ENCODE data around the gene IL21. TPM values are rescaled to one million over a fixed set of nuclear protein-coding genes. Genes with fewer than 3 reads are reported as not detected.
A peak's percentile ranks its signal among the peaks of the same experiment; 100 is the strongest.
"Not testable (repeated sequence)": the region's sequence is repeated elsewhere in the genome, so short reads cannot be mapped to it uniquely, and the experiment has no call there.

Gene IL21
- total RNA-seq, 2 experiments from 2014 or later, result 0.08 to 0.14 TPM

- H3K36me3 ChIP-seq (ENCODE audit: insufficient read depth, low read length), result no peaks in the 10 kb centered on the region
- no peak overlapping the region for H3K4me3 ChIP-seq (ENCODE audit: low read length)
- no peaks in the 10 kb centered on the region for H3K27me3 ChIP-seq (ENCODE audit: control insufficient read depth in 1 of 2, insufficient read depth in 2 of 2, low read length in 2 of 2)
- ATAC-seq (ENCODE audit: poor library complexity) (no peak), DNase-seq (no peak)
- Mint-ChIP-seq H3K4me3 (no peak overlapping the region), H3K36me3 (ENCODE audit: low read depth) (no peaks in the 10 kb centered on the region), H3K9me3 (no peaks in the 10 kb centered on the region), H3K4me1 (ENCODE audit: low read depth) (peaks cover 44% of the 10 kb centered on the region), H3K27ac (peak overlapping the region; percentile 4), H3K27me3 (no peaks in the 10 kb centered on the region)
- H3K9me3 ChIP-seq (ENCODE audit: control insufficient read depth in 1 of 2, insufficient read depth in 1 of 2, low read length in 2 of 2), result no peaks in the 10 kb centered on the region
- intact Hi-C loops (cut with DNase I, micrococcal nuclease), result loop anchor here (2.0 to 10.0 kb wide), 6 partner anchors 158 to 626 kb away; partner anchors contain the start of genes BBS12 (in 1 of the 2), BLTP1 (in 1 of the 2), NUDT6 (in 1 of the 2) and TRPC3 (in 1 of the 2)
- H3K27ac ChIP-seq (ENCODE audit: low read depth in 1 of 2, low read length in 2 of 2), result no peak overlapping the region
- TF ChIP-seq CTCF (IDR thresholded peaks at IDR 0.05), result no peak
- CTCF ChIA-PET, result interaction anchor here (0.6 to 2.1 kb wide), 10 partner anchors 12 to 677 kb away, joined by 3 to 9 read pairs (median 4); no protein-coding TSS in a partner anchor
- POLR2A ChIA-PET, result interaction anchor here (0.6 to 2.6 kb wide), 4 partner anchors 35 to 140 kb away, joined by 3 to 15 read pairs (median 8); partner anchors contain the start of gene IL2
- peaks cover 23% of the 10 kb centered on the region for H3K4me1 ChIP-seq (ENCODE audit: insufficient read depth, low read length)
Measured at GRCh38 chr4:122577189-122577553, 43.7 kb downstream of the IL21 start.

GRCh38 chr4:122576261-122577188 is 44.3 kb downstream of the IL21 start:
- no peak for ATAC-seq (ENCODE audit: poor library complexity)
- H3K4me3 Mint-ChIP-seq, result no peak overlapping the region
- H3K27ac ChIP-seq (ENCODE audit: low read depth in 1 of 2, low read length in 2 of 2), result no peak overlapping the region
- H3K27me3 ChIP-seq (ENCODE audit: control insufficient read depth in 1 of 2, insufficient read depth in 2 of 2, low read length in 2 of 2), result no peaks in the 10 kb centered on the region
- TF ChIP-seq CTCF (IDR thresholded peaks at IDR 0.05), result peak; percentile 68
- H3K27ac Mint-ChIP-seq, result peak overlapping the region; percentile 4
- H3K36me3 Mint-ChIP-seq (ENCODE audit: low read depth), result no peaks in the 10 kb centered on the region
- H3K4me3 ChIP-seq (ENCODE audit: low read length), result no peak overlapping the region
- H3K9me3 ChIP-seq (ENCODE audit: control insufficient read depth in 1 of 2, insufficient read depth in 1 of 2, low read length in 2 of 2), result no peaks in the 10 kb centered on the region
- peaks cover 44% of the 10 kb centered on the region for H3K4me1 Mint-ChIP-seq (ENCODE audit: low read depth)
- CTCF ChIA-PET, result interaction anchor here (1.1 to 1.4 kb wide), 3 partner anchors 43 to 275 kb away, joined by 4 to 5 read pairs (median 4); no protein-coding TSS in a partner anchor
- peak in 7 of 14 experiments; percentile 5 to 76 (median 45) for DNase-seq
- no peaks in the 10 kb centered on the region for H3K27me3 Mint-ChIP-seq
- no peaks in the 10 kb centered on the region for H3K9me3 Mint-ChIP-seq
- intact Hi-C loops (cut with DNase I, micrococcal nuclease), result loop anchor here (2.0 to 10.0 kb wide), 6 partner anchors 158 to 626 kb away; partner anchors contain the start of genes BBS12 (in 1 of the 2), BLTP1 (in 1 of the 2), NUDT6 (in 1 of the 2) and TRPC3 (in 1 of the 2)
- POLR2A ChIA-PET, result interaction anchor here (2.6 kb wide), 1 partner anchor 120 kb away, joined by 11 read pairs; the partner anchor contains the start of gene IL2
- peaks cover 23% of the 10 kb centered on the region for H3K4me1 ChIP-seq (ENCODE audit: insufficient read depth, low read length)
- no peaks in the 10 kb centered on the region for H3K36me3 ChIP-seq (ENCODE audit: insufficient read depth, low read length)

- H3K27ac Mint-ChIP-seq, result not testable (repeated sequence)
Measured at GRCh38 chr4:122574347-122574746, 46.5 kb downstream of the IL21 start.

More at GRCh38 chr4:122574347-122574746, 46.5 kb downstream of the IL21 start:
- POLR2A ChIA-PET; DNase-seq; H3K9me3 Mint-ChIP-seq; H3K9me3 ChIP-seq (ENCODE audit: control insufficient read depth in 1 of 2, insufficient read depth in 1 of 2, low read length in 2 of 2); H3K4me3 Mint-ChIP-seq; H3K27me3 ChIP-seq (ENCODE audit: control insufficient read depth in 1 of 2, insufficient read depth in 2 of 2, low read length in 2 of 2); H3K27me3 Mint-ChIP-seq; H3K36me3 ChIP-seq (ENCODE audit: insufficient read depth, low read length); H3K27ac ChIP-seq (ENCODE audit: low read depth in 1 of 2, low read length in 2 of 2); CTCF ChIA-PET; H3K4me3 ChIP-seq (ENCODE audit: low read length); ATAC-seq (ENCODE audit: poor library complexity); H3K36me3 Mint-ChIP-seq (ENCODE audit: low read depth): not testable (repeated sequence)
- intact Hi-C loops (cut with DNase I, micrococcal nuclease), result loop anchor here in 1 of 2 experiments (10.0 kb wide), 2 partner anchors 160 to 350 kb away; partner anchors contain the start of genes BBS12 and NUDT6
- H3K4me1 Mint-ChIP-seq (ENCODE audit: low read depth), result peaks cover 28% of the 10 kb centered on the region
- H3K4me1 ChIP-seq (ENCODE audit: insufficient read depth, low read length), result peaks cover 21% of the 10 kb centered on the region
